CD4-positive, alpha-beta T cell treated with Interleukin-4 for 4 hours (primary cell): ENCODE data around the gene ENOX1.

Source experiments
- DNase-seq: peaks from one replicate; pipeline ENCODE4 v3.0.0-alpha.2; 2020

Gene ENOX1

DNA sequence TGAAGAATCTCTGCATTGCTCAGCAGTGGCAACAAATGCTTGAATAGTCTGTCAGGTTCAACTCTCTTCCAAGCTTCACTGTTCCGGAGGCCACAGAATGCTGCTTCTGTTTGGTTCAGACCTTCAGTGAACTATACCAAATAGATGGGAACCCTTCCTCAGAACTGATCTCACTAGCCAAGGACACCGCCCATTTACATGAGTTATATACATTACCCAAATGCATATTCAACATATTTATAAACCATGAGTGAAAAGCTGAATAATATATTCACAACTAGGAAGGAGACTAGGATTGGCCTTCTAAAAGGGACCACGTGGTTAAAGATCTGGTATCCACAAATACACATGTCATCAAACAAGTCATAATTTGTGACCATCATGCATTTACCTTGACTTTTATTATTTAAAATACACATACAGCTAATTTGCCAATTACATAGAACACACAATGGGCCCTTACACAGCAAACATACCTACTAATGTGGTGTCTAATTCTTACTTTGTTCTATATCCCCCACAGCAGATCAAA lies 49.3 kb downstream of the ENOX1 start:
- DNase-seq: no peak

DNA sequence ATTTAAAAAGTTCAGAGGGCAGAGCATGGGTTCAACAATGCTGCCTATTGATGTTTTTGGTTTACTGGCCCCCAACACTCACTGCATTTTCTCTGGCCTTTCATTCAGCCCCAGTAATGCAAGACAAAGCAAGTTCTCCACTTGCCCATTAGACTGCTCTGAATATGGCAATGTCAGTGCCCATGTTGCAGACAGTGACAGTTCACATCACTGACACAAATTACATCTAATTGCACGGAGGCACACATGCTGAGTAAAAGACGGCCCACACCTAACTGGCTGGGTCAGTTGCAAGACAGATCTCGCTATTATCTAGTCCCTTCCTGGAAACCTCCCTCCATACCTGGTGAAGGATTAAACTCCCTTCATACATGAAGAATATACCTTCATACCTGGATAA lies 54.0 kb downstream of the ENOX1 start:
- no peak for DNase-seq

DNA sequence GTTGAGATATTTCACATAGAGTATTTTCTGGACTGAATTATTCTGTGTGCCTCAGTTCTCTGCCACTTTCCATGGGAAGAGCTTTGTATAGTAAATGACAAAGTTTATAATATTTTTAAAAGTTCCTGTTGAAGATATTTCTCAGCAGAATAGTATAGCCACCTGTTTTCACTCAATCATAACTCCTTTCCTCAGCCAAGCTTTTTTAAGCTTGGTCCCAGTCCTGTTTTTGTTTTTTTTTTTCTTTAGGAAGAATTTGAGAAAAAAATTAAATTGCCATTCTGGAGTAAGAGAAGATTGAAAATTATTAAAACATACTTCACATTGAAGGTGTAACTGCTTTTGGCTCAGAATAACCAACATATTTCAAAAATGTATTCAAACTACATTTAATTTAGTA lies 55.5 kb downstream of the ENOX1 start:
- DNase-seq: no peak

DNA sequence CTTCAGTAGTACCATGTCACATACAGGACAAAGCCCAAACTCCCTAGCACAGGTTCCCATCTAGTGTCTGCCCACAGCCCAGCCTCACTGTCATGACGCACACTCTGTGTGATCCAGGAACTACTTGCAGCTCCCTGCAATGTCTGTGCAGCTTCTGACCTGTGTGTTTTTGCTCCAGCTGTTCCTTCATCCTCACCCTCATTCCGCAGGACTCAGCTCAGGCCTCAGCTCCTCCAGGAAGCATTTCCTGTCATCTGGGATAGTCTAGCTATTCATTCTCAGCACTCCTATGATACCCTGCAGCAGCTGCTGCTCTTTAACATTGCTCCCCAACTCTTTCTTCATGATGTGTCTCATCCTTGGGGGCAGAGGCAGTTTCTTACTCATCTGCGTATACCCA lies 56.1 kb downstream of the ENOX1 start:
- DNase-seq: no peak

DNA sequence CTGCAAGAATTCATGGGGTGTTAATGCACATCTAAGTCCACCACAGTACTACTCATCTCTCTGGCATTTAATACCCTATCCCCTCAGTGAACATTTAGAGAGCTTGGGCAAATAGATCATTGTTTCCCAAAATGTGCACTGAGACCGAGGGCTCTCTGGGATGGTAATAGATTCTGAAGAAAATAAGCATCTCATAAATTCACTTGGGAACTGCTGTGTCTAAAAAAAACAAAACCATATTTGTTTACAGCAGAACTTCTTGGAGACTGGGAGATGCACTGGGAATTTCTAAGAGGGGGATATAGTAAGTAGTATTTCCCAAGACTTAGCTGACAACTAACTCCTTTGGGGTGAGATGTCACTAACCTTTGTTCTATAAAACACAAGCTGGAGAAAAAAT lies 58.4 kb downstream of the ENOX1 start:
- no peak for DNase-seq

DNA sequence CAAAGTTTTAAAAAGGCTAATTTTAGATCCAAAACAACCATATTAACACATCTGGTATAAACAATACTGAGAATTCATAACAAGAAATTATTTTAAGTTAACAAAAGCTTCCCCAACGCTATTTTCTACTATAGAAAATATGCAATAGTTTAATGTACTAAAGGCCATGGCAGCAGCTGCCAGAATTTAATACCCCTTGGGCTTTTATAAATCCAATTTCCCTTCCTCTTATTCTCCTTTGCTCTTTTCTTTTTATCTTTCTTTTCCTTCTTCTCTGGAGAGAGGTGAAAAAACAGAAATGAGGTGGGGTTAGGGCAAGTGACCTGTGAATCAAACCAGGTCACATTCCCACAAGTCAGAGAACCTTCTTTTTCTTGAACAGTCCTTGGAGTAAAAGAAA lies 58.9 kb downstream of the ENOX1 start:
- DNase-seq: no peak

DNA sequence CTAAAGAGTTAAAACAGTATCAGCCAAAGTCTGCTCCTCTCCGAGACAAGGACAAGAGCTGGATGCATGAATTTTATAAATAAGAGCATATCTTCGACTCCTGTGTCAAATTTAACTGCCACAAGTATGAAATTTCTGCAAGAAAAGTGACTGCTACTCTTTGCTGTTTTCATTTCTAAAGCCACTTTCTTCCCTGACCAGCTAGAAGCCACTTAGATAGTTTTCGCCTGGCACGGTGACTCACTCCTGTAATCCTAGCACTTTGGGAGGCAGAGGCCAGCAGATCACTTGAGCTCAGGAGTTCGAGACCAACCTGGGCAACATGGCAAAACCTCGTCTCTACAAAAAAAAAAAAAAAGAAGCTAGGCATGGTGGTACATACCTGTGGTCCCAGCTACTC lies 61.3 kb downstream of the ENOX1 start:
- DNase-seq: no peak

DNA sequence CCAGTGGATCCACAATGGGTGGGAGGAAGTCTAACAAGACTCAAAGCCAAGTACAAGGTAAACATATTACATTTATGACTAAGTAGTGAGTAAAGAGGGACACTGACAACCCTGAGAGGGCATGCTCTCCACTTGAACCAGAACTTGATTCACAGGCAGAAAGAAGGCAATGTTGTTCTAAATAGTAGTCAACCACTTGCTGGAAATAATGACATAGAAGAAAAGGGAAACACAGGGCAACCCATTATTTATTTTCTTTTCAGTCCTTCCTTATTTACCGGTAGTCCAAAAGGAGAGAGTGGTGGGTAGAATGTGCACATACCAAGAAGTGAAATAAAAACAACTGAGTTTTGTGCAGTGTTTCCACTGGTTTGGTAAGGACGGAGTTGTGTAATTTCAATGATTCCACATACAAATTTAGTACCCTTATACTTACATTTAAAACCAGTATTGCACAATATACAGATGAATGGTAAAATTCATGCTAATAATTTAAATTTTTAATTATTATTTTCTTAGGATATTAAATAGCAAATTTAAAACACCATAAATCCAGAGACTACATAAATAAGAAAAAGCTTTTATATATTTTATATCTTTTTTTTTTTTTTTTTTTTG lies 65.9 kb downstream of the ENOX1 start:
- no peak for DNase-seq

DNA sequence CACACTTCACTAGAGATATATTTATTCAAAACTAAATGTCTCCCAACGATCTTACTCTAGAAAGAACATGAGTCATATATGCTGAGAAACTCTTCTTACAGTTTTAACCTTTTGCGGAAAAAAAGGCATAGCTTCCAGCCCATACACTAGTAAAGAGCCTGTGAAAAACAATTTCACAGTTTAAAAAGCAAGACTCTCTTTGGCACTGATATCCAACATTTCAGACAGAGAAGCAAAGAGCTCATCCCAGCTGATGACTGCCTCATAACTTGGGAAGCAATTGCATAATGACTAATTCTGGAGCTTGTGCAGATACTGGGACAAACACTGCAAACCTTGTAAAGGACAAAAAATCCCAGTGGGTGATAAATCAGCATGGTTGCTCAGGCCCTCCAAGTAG lies 88.0 kb downstream of the ENOX1 start:
- DNase-seq: no peak

DNA sequence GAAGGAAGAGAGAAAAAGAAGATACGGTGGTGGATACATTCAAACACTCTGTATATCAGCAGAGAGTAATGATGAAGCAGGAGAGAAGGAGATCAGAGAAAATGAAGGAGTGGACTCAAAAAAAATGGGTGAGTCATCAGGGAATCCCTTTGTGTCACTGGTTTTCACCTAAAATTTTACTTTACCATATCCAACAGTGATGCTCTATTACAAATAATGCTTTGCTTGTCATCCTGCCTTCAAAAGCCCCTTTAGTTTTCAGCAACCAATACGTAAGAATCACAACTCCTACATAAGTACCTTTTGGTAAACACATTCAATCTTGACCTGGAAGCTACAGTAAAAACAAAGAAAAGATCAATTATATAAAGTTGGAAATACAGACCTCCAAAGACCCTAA lies 88.8 kb downstream of the ENOX1 start:
- DNase-seq: no peak

DNA sequence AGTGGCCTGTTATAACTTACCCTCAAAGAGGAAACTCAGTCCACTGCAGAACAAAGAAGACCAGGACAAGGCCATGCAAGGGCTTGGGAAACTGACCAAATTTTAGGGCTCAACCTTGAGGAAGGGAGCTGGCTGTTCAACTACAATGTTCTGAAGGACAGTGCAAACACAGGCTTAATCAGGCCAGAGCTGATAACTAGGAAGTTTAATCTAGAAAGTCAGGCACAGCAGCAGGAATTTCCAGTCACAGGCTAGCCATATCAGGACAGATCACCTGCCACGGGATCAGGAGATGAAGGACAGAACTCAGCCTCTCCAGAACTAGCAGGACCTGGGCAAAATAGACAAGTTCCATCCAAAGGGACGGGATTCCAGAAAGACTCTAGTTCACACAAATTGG lies 89.4 kb downstream of the ENOX1 start:
- no peak for DNase-seq

DNA sequence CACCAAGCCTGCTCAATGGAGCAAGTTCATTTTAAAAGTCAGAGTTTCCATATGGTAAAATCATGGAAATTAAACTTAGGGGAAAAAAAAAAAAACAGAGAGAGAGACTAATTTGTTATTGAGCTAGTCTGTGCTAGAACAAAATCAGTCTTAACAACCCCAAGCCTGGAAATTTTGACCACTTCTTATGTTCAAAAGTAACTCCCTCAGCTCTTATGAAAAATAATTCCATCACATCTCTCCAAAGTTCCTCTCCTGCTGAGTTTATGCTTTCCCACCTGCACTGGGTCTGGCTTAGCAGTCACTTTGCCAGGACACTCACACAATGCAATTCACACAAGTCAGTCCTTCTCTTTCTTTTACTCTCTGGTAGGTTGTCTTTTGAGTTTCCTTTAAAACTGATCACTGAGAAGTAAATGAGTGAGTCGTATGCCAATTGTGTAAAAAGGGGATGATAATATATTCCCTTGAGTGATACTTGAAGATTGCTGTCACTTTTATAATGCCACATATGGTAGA lies 92.6 kb downstream of the ENOX1 start:
- no peak for DNase-seq

DNA sequence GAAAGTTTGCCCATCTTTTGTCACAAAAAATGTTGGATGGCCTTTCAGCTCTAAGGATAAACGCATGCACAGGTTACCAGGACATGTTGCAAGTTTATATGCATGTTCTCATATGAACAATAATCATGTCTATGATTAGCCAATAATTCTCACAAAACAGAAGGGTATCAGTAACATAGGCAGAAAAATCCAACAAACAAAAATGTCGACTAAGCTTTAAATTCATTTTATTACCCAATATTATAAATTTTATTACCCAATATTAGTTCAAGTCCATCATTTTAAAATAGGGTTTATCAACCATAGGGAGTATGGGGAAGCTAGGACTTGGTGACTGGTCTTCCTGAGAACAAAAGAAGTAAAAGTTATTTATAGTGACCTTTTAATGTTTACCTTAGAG lies 93.1 kb downstream of the ENOX1 start:
- DNase-seq: no peak

DNA sequence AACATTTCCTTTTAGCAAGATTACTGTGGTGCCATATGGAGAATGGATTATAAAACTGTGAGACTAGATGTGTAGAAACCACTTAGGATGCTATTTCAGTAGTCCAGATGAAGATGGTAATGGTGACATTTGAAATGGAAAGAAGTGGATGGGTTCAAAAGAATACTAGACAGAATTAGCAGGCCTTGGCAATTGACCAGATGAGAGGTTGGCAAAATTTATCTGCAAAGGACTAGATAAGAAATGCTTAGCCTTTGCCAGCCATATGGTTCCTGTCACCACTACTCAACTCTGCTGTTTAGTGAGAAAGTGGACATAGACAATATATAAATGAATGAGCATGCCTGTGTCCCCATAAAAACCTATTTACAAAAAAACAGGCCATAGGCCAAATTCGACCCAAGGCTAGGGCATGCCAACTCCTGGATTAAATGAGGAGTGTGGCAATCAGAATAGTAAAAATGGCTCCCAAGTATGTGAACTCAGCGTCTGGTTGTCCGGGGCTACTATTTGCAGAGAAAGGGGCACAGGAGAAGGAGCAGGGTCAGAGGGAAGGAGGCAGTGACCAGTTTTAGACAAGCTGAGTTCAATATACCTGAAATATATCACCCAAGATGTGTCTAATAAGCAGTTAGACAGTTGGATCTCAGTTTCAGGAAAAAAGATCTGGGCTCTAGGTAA lies 98.4 kb downstream of the ENOX1 start:
- DNase-seq: no peak

DNA sequence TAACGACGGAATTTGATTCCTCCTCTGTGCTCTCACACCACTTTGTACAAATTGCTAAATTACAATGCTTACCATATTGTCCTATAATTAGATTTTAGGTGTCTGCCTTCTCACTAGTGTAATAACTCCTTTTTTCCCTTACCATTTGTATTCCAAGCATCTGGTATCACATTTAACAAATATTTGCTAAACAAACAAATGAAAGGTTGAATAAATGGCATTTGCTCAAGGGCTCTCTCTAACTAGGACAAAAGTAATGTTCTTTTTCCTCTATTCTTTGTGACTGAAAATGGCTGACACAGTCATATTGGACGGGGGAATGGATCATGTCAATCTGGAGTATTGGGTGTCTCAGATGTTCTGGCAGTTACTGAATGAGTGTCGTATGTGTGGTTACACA lies 99.7 kb downstream of the ENOX1 start:
- DNase-seq: no peak

DNA sequence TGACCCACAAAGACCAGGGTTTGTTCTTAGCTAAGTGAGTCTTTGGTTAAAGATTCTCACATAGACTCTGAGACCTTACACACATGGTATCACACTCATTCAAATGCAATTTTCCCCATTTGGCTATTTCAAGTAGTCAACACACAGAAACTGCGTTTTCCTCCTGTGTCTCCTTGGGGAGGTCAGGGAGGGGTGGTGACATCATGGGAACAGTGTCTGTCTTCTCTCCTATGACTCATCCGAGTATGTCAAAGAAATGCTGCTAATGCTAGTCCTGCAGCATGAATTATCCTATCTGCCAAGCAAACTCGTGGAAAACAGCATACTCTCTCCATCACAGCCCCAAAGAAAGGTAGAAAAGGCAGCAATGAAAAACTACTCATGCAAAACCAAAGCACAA lies 100.2 kb downstream of the ENOX1 start:
- DNase-seq: no peak

DNA sequence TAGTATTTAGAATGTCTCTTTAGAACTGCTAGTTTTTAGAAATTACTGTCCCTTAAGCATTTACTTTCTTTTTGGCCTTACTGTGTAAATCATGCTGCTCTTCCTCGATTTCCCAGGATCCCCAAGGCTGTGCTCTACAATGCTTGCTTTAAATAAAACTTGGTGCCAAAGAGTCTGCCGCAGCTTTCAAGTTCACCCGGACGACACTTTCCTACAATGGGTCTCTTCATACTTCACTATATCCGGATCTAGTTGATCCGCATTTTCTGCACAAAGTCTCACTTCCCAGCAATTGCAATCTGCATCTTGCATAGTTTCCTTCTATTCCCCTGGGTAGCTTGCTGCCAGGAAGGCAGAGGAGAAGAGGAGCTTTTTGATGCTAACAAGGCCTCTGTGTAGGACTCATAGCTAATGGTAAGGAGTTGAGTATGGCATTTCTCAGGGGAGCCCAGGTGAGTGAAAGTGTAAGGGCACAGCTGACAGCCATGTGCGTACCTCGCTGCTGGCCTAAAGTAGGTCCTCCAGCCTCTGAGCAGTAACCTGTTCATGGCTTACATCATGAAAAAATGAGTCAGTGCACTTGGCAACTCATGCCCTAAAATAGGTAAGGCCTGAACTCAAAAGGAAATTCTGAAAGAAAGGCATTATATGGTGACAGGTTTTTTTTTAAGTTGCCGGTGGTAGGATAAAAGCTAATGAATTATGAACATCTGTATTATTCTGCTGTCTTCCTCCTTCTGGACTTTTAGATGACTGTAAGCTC lies 101.6 kb downstream of the ENOX1 start:
- DNase-seq: no peak

DNA sequence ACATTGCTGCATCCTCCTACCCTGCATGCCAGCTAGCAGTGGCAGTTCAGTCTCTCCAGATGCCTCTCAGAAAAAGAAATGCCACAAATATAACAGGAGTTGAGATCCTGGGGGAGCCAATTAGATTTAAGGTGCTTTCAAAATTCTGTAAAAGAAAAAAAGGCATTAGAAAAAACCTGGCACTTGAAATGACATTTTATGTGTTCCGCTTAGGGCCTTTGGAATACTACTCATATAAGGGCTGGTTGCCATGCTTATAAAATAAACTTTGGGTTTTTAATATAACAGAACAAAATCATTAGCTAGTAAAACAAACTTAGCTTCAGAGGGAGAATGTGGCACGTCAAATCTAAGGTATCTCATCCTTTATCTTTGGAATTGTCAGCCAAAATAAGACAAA lies 104.1 kb downstream of the ENOX1 start:
- DNase-seq: no peak

DNA sequence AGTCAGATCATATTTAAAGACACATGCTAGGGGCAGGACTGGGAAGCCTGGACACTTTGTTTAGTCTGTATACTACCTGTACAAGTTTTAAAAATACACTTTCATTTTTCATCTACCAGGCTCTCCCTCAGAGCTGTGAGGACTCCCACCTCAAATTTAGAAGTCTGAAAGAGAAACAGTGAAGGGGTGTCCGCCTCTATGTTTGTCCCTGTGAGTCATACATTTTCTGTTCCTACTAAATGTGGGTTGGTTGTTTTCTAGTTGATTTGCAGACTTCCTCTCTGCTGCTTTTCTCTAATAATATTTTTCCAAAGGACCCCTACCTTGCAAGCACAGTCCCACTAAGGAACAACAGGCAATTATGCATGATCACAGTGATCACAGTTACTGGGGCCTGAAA lies 110.5 kb downstream of the ENOX1 start:
- DNase-seq: no peak

DNA sequence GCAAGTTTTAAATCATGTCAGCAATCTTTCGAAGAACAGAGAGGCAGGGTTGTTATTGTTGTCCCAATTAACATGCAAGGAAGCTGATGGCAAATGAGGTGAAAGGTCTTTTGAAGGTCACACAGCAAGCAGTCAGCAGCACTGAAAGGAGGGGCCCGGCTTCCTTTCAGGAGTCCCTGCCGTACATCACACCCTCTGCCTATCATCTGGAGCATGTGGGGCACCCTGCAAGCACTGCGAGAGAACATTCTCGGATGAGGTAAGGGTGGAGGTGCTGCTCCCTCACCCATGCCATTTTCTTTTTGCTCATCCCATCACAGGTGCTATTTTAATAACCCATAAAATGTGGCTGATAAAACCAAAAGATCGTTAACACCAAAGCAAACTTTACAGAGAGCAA lies 111.2 kb downstream of the ENOX1 start:
- DNase-seq: no peak

DNA sequence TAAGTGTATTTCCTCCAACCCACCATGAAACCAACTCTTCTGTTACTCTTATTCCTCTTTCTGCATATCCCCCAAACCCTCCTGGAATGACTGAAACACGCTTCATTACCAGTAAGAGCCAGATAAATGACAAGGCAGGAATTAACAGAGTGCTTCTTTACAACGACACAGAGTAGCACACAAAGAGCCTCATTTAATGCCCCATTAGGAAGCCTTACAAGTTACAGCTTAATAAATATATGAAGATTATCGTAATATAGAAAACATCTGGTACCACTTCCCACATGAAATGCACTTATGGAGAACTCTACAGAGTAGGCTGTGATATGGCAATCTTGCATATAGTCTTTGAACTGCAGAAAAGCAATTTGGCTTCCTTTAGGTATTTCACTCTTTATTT lies 116.8 kb downstream of the ENOX1 start:
- no peak for DNase-seq

DNA sequence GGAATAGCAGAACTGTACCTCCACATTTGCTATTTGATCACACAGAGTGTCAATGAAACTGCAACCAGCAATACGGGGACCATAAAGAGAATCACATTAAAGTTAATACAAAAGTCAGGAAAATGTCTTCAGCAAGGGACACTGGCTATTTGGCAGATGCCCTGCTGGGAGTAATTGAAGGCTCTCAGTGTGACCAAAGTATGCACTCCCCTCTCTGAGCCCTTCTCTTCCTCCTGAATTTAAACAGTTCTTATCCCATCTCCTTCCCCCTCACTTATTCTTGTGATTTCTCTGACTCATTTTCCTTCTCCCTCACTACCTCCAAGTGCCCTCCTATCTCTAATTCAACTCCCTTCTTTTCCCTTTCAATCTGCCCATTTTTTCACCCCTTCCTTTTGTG lies 117.7 kb downstream of the ENOX1 start:
- DNase-seq: no peak

DNA sequence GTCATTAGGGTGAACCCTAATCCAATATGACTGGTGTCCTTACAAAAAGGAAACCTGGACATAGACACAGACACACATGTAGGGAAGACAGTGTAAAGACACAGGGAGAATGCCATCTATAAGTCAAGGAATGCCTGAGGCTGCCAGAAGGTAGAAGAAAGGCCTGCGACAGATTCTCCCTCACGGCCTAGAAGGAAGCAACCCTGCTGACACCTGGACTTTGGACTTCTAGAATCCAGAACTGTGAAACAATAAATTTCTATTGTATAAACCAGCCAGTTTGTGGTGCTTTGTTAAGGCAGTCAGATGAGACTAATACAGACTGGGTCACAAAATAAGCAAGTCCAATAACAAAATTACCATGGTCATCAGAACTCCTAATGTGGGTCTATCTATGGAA lies 120.4 kb downstream of the ENOX1 start:
- DNase-seq: no peak

DNA sequence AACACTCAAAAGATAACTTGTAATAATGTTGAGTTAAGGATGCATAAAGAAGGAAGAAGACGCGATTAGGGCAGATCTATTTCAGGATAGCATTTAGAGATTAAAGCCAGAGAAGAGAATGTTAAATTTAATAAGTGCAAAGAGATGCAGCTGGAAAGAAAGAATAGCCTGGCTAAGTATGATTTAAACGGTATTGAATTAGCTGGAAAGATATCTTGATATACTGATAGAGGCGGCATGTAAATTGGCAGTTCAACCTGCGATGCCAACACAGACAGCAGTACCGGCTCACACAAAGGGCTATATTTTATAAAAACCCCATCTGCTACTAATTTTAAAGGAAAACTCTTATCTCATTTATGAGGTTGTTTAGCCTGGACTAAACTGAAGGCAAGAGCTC lies 121.4 kb downstream of the ENOX1 start:
- DNase-seq: no peak
